GM12801 (cell line): ENCODE results near the gene TESPA1.

Experiments
- CTCF ChIP-seq: IDR thresholded peaks from one replicate; pipeline ENCODE4 v1.5.1; 2011; ENCODE audit warnings: control low read depth; ENCODE audit not compliant: insufficient read length; ENCODE audit errors: extremely low read depth

The TESPA1 gene

GRCh38 chr12:54954801-54955200, 29.8 kb downstream of the TESPA1 start:
- no peak for TF ChIP-seq CTCF

- TF ChIP-seq CTCF = no peak
These were observed 30.3 kb downstream of the TESPA1 start for GRCh38 chr12:54954228-54954627.

GRCh38 chr12:54950071-54950727, 34.4 kb downstream of the TESPA1 start:
- no peak for TF ChIP-seq CTCF

- no peak for TF ChIP-seq CTCF
These were observed 35.4 kb downstream of the TESPA1 start for GRCh38 chr12:54949073-54949711.

GRCh38 chr12:54948171-54948570, 36.4 kb downstream of the TESPA1 start:
- TF ChIP-seq CTCF = no peak

- TF ChIP-seq CTCF = no peak
These were observed 39.5 kb downstream of the TESPA1 start for GRCh38 chr12:54945082-54945481.

- no peak for TF ChIP-seq CTCF
These were observed 42.9 kb downstream of the TESPA1 start for GRCh38 chr12:54941659-54942058.
